NCI-H1436 (cell line): Measurements from ENCODE around the gene SPAG7.
"Not testable (repeated sequence)": the region's sequence is repeated elsewhere in the genome, so short reads cannot be mapped to it uniquely, and the experiment has no call there.

Source experiments
- DNase-seq: peaks from one replicate; lab custom pipeline; 2025; lab: John Stamatoyannopoulos, UW

SPAG7 gene

GRCh38 chr17:4938069-4938491, 29.5 kb downstream of the SPAG7 start:
- no peak for DNase-seq

GRCh38 chr17:4937553-4937952, 30.1 kb downstream of the SPAG7 start:
- no peak for DNase-seq

GRCh38 chr17:4936436-4936835, 31.2 kb downstream of the SPAG7 start:
- DNase-seq, result no peak

GRCh38 chr17:4935650-4936049, 32.0 kb downstream of the SPAG7 start:
- DNase-seq, result no peak

GRCh38 chr17:4934173-4934979, 33.2 kb downstream of the SPAG7 start:
- DNase-seq, result no peak

- DNase-seq, result no peak
These were observed 34.0 kb downstream of the SPAG7 start for GRCh38 chr17:4933646-4934045.

GRCh38 chr17:4932756-4933155, 34.9 kb downstream of the SPAG7 start:
- no peak for DNase-seq

GRCh38 chr17:4931963-4932362, 35.7 kb downstream of the SPAG7 start, which contains the start of gene GP1BA:
Gene GP1BA, plus strand, starts transcription at chr17:4932277. Its CDS starts 328 bp downstream, at chr17:4932605.
- DNase-seq, result no peak

GRCh38 chr17:4928881-4929280, 38.7 kb downstream of the SPAG7 start:
- no peak for DNase-seq

- not testable (repeated sequence) for DNase-seq
These were observed 40.9 kb downstream of the SPAG7 start for GRCh38 chr17:4926577-4927335.

GRCh38 chr17:4921320-4921719, 46.3 kb downstream of the SPAG7 start:
- DNase-seq, result no peak

- no peak for DNase-seq
These were observed 47.1 kb downstream of the SPAG7 start for GRCh38 chr17:4920351-4921048.

GRCh38 chr17:4919511-4920047, 48.0 kb downstream of the SPAG7 start:
- no peak for DNase-seq

GRCh38 chr17:4914551-4914950, 53.1 kb downstream of the SPAG7 start:
- DNase-seq, result not testable (repeated sequence)

GRCh38 chr17:4913994-4914393, 53.6 kb downstream of the SPAG7 start:
- DNase-seq, result no peak
